GM23338 (cell line): ENCODE data around the gene ERRFI1. TPM values are rescaled to one million over a fixed set of nuclear protein-coding genes. Genes with fewer than 3 reads are reported as not detected.

Source experiments
- JUNB ChIP-seq: IDR thresholded peaks from one replicate; pipeline ENCODE4 v1.6.1; 2016; ENCODE audit warnings: antibody characterized with exemption; ENCODE audit not compliant: unreplicated experiment
- ZNF114 ChIP-seq: fragments of 250-450 bp; sonication (Bioruptor Pico); IDR thresholded peaks from 2 replicates; pipeline ENCODE4 v1.5.0; 2020; ENCODE audit warnings: mild to moderate bottlenecking, moderate library complexity
- ZNF331 ChIP-seq: fragments of 250-450 bp; sonication (Bioruptor Pico); IDR thresholded peaks from 2 replicates; pipeline ENCODE4 v1.5.0; 2020; ENCODE audit warnings: low read depth, mild to moderate bottlenecking, moderate library complexity
- polyA plus RNA-seq: library from polyadenylated mRNA; unstranded; fragments of >200 nt; fragmentation: Nextera tagmentation; extraction: Ambion mirVana; gene quantifications from 2 replicates; pipeline ENCODE4 v1.2.1, GENCODE V29; 2016
- total RNA-seq: library from RNA; depleted of rRNA; stranded (reverse); fragments of >200 nt; shearing (Covaris generic); gene quantifications from 2 replicates; pipeline ENCODE4 v1.2.3, GENCODE V29; 2014
- TF ChIP-seq, protein P1 (sequence below): fragments of 250-450 bp; sonication (Bioruptor Pico); IDR thresholded peaks from 2 replicates; pipeline ENCODE4 v1.5.0; 2020; ENCODE audit warnings: mild to moderate bottlenecking, moderate library complexity
- TF ChIP-seq, protein P2 (sequence below): IDR thresholded peaks from 2 replicates; pipeline ENCODE4 v1.6.1; 2016; ENCODE audit warnings: antibody characterized with exemption
- TF ChIP-seq, protein P3 (sequence below), 2 experiments: fragments of 200-600 bp in 1 of 2; sonication (generic) in 1 of 2; conservative IDR thresholded peaks; 2 replicates each; pipeline versions ENCODE4 v1.5.1 to v1.6.1; 2016 to 2017; ENCODE audit warnings: antibody characterized with exemption in 2 of 2, low read depth in 2 of 2, mild to moderate bottlenecking in 2 of 2, moderate library complexity in 1 of 2

ERRFI1 gene
- total and polyA plus RNA-seq, 2 experiments from 2014 or later: 22.9 to 59.8 TPM

DNA sequence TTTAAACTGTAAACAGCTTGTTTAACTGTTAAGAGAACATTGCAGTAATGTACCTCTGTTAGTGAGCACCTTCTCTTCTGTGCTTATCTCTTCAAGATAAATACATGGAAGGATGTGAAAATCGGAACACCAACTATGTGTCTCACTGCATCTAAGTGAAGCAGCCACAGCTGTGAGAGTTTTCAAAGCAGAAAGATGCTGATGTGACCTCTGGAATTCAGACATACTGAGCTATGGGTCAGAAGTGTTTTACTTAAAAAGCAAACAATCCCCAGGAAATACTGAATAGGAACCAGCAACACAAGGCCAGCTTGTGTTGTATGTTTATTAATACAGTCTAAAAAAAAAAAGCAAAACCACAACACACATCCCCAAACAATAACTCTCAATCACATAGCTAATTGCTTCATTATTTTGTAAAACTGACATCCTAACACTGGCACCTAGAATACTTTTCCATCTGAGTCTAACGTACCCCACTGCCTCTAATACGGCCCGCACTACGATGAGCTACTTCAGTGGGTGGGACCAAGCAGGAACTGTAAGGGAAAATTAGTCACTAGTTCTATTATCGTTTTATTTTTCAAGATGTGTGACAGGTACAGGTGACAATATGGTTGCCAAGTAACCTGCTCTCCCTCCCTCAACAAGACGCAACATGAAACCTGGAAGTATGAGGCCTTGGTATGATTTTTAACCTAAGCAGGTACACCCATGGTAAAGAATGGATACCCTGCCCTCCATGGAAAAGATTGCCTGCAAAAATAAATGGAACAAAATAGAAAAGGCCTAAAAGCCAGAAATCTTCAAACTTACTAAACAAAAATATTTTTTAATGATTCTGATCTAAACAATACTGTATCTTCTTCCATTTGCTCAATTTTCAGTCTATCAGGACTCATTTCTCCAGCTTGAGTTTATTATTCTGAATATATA is 13.9 kb downstream of the ERRFI1 start (continued):
- TF ChIP-seq, protein P1, sequence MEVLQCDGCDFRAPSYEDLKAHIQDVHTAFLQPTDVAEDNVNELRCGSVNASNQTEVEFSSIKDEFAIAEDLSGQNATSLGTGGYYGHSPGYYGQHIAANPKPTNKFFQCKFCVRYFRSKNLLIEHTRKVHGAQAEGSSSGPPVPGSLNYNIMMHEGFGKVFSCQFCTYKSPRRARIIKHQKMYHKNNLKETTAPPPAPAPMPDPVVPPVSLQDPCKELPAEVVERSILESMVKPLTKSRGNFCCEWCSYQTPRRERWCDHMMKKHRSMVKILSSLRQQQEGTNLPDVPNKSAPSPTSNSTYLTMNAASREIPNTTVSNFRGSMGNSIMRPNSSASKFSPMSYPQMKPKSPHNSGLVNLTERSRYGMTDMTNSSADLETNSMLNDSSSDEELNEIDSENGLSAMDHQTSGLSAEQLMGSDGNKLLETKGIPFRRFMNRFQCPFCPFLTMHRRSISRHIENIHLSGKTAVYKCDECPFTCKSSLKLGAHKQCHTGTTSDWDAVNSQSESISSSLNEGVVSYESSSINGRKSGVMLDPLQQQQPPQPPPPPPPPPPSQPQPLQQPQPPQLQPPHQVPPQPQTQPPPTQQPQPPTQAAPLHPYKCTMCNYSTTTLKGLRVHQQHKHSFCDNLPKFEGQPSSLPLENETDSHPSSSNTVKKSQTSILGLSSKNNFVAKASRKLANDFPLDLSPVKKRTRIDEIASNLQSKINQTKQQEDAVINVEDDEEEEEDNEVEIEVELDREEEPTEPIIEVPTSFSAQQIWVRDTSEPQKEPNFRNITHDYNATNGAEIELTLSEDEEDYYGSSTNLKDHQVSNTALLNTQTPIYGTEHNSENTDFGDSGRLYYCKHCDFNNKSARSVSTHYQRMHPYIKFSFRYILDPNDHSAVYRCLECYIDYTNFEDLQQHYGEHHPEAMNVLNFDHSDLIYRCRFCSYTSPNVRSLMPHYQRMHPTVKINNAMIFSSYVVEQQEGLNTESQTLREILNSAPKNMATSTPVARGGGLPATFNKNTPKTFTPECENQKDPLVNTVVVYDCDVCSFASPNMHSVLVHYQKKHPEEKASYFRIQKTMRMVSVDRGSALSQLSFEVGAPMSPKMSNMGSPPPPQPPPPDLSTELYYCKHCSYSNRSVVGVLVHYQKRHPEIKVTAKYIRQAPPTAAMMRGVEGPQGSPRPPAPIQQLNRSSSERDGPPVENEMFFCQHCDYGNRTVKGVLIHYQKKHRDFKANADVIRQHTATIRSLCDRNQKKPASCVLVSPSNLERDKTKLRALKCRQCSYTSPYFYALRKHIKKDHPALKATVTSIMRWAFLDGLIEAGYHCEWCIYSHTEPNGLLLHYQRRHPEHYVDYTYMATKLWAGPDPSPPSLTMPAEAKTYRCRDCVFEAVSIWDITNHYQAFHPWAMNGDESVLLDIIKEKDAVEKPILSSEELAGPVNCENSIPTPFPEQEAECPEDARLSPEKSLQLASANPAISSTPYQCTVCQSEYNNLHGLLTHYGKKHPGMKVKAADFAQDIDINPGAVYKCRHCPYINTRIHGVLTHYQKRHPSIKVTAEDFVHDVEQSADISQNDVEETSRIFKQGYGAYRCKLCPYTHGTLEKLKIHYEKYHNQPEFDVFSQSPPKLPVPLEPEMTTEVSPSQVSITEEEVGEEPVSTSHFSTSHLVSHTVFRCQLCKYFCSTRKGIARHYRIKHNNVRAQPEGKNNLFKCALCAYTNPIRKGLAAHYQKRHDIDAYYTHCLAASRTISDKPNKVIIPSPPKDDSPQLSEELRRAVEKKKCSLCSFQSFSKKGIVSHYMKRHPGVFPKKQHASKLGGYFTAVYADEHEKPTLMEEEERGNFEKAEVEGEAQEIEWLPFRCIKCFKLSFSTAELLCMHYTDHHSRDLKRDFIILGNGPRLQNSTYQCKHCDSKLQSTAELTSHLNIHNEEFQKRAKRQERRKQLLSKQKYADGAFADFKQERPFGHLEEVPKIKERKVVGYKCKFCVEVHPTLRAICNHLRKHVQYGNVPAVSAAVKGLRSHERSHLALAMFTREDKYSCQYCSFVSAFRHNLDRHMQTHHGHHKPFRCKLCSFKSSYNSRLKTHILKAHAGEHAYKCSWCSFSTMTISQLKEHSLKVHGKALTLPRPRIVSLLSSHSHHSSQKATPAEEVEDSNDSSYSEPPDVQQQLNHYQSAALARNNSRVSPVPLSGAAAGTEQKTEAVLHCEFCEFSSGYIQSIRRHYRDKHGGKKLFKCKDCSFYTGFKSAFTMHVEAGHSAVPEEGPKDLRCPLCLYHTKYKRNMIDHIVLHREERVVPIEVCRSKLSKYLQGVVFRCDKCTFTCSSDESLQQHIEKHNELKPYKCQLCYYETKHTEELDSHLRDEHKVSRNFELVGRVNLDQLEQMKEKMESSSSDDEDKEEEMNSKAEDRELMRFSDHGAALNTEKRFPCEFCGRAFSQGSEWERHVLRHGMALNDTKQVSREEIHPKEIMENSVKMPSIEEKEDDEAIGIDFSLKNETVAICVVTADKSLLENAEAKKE (CRISPR knock-in tag): no peak
- TF ChIP-seq, protein P2, sequence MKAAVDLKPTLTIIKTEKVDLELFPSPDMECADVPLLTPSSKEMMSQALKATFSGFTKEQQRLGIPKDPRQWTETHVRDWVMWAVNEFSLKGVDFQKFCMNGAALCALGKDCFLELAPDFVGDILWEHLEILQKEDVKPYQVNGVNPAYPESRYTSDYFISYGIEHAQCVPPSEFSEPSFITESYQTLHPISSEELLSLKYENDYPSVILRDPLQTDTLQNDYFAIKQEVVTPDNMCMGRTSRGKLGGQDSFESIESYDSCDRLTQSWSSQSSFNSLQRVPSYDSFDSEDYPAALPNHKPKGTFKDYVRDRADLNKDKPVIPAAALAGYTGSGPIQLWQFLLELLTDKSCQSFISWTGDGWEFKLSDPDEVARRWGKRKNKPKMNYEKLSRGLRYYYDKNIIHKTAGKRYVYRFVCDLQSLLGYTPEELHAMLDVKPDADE: no peak
- TF ChIP-seq JUNB (no peak), ZNF114 (CRISPR knock-in tag) (no peak), ZNF331 (no peak)
- TF ChIP-seq, protein P3, sequence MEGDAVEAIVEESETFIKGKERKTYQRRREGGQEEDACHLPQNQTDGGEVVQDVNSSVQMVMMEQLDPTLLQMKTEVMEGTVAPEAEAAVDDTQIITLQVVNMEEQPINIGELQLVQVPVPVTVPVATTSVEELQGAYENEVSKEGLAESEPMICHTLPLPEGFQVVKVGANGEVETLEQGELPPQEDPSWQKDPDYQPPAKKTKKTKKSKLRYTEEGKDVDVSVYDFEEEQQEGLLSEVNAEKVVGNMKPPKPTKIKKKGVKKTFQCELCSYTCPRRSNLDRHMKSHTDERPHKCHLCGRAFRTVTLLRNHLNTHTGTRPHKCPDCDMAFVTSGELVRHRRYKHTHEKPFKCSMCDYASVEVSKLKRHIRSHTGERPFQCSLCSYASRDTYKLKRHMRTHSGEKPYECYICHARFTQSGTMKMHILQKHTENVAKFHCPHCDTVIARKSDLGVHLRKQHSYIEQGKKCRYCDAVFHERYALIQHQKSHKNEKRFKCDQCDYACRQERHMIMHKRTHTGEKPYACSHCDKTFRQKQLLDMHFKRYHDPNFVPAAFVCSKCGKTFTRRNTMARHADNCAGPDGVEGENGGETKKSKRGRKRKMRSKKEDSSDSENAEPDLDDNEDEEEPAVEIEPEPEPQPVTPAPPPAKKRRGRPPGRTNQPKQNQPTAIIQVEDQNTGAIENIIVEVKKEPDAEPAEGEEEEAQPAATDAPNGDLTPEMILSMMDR (conservative IDR thresholded peaks at IDR 0.05; ENCODE audit: low read depth in 2 of 2): no peak
